PFSK-1 (cell line): Measurements from ENCODE around the gene TDRD6.

Experiments
- FOXP2 ChIP-seq: optimal IDR thresholded peaks from 2 replicates; pipeline ENCODE3; 2011; ENCODE audit warnings: borderline replicate concordance, control low read depth, inconsistent platforms; ENCODE audit not compliant: insufficient read depth; ENCODE audit errors: extremely low read length, extremely low read depth
- POLR2AphosphoS5 ChIP-seq: IDR thresholded peaks from 2 replicates; pipeline ENCODE4 v1.6.1; 2012; ENCODE audit warnings: low read depth, mild to moderate bottlenecking, control low read depth, low read length, moderate library complexity
- TAF1 ChIP-seq: IDR thresholded peaks from 2 replicates; pipeline ENCODE4 v1.6.1; 2012; ENCODE audit warnings: low read length, control low read depth, borderline replicate concordance; ENCODE audit not compliant: insufficient read depth

- TF ChIP-seq TAF1 (no peak), POLR2AphosphoS5 (no peak), FOXP2 (no peak)
Observed at GRCh38 chr6:46688966-46689335, 1.3 kb downstream of the TDRD6 start.
